ENCODE results near the gene MAGOHB.
"Not testable (repeated sequence)": the region's sequence is repeated elsewhere in the genome, so short reads cannot be mapped to it uniquely, and the experiment has no call there.

Gene MAGOHB

GRCh38 chr12:10623131-10623530, 9.7 kb upstream of the MAGOHB start:
- no peak for DNase-seq
- H3K9me3 Mint-ChIP-seq, result no peaks in the 10 kb centered on the region
- H3K27ac Mint-ChIP-seq, result no peak overlapping the region
- H3K4me1 Mint-ChIP-seq (ENCODE audit: low read depth), result no peaks in the 10 kb centered on the region
- H3K36me3 Mint-ChIP-seq (ENCODE audit: low read depth), result no peaks in the 10 kb centered on the region
- H3K27me3 Mint-ChIP-seq, result peaks cover 30% of the 10 kb centered on the region
- H3K4me3 Mint-ChIP-seq, result no peak overlapping the region

GRCh38 chr12:10621278-10621677, 7.9 kb upstream of the MAGOHB start:
- DNase-seq, result no peak
- Mint-ChIP-seq H3K27ac (no peak overlapping the region), H3K4me1 (ENCODE audit: low read depth) (no peaks in the 10 kb centered on the region), H3K36me3 (ENCODE audit: low read depth) (no peaks in the 10 kb centered on the region), H3K27me3 (peaks cover 34% of the 10 kb centered on the region), H3K9me3 (no peaks in the 10 kb centered on the region), H3K4me3 (no peak overlapping the region)

- peaks cover 2% of the 10 kb centered on the region for H3K4me1 Mint-ChIP-seq (ENCODE audit: low read depth)
- no peaks in the 10 kb centered on the region for H3K9me3 Mint-ChIP-seq
- no peak for DNase-seq
- no peak overlapping the region for H3K27ac Mint-ChIP-seq
- H3K36me3 Mint-ChIP-seq (ENCODE audit: low read depth), result no peaks in the 10 kb centered on the region
- H3K27me3 Mint-ChIP-seq, result peaks cover 34% of the 10 kb centered on the region
- H3K4me3 Mint-ChIP-seq, result no peak overlapping the region
These were observed 6.8 kb upstream of the MAGOHB start for GRCh38 chr12:10620078-10620779.

- H3K9me3 Mint-ChIP-seq, result no peaks in the 10 kb centered on the region
- peaks cover 32% of the 10 kb centered on the region for H3K27me3 Mint-ChIP-seq
- H3K4me3 Mint-ChIP-seq, result no peak overlapping the region
- no peak overlapping the region for H3K27ac Mint-ChIP-seq
- DNase-seq, result no peak
- peaks cover 4% of the 10 kb centered on the region for H3K36me3 Mint-ChIP-seq (ENCODE audit: low read depth)
- H3K4me1 Mint-ChIP-seq (ENCODE audit: low read depth), result peaks cover 13% of the 10 kb centered on the region
These were observed 5.1 kb upstream of the MAGOHB start for GRCh38 chr12:10618338-10618987.

GRCh38 chr12:10617863-10618262, 4.5 kb upstream of the MAGOHB start:
- no peak for DNase-seq
- Mint-ChIP-seq H3K9me3 (no peaks in the 10 kb centered on the region), H3K4me1 (ENCODE audit: low read depth) (peaks cover 15% of the 10 kb centered on the region), H3K36me3 (ENCODE audit: low read depth) (peaks cover 10% of the 10 kb centered on the region), H3K27me3 (peaks cover 32% of the 10 kb centered on the region), H3K4me3 (no peak overlapping the region), H3K27ac (no peak overlapping the region)

GRCh38 chr12:10615532-10615931, 2.1 kb upstream of the MAGOHB start:
- Mint-ChIP-seq H3K27me3 (peaks cover 23% of the 10 kb centered on the region), H3K9me3 (no peaks in the 10 kb centered on the region), H3K4me1 (ENCODE audit: low read depth) (peaks cover 34% of the 10 kb centered on the region), H3K4me3 (no peak overlapping the region), H3K36me3 (ENCODE audit: low read depth) (peaks cover 33% of the 10 kb centered on the region), H3K27ac (no peak overlapping the region)
- DNase-seq, result no peak

GRCh38 chr12:10614056-10614370, 604 bp upstream of the MAGOHB start:
- Mint-ChIP-seq H3K9me3 (no peaks in the 10 kb centered on the region), H3K27ac (peak overlapping the region; percentile 100), H3K4me3 (peak overlapping the region; percentile 99), H3K27me3 (peaks cover 11% of the 10 kb centered on the region), H3K36me3 (ENCODE audit: low read depth) (peaks cover 48% of the 10 kb centered on the region), H3K4me1 (ENCODE audit: low read depth) (peaks cover 43% of the 10 kb centered on the region)
- no peak for DNase-seq

- Mint-ChIP-seq H3K4me1 (ENCODE audit: low read depth) (peaks cover 49% of the 10 kb centered on the region), H3K4me3 (peak overlapping the region; percentile 99)
These were observed 443 bp downstream of the MAGOHB start for GRCh38 chr12:10612984-10613348.

GRCh38 chr12:10612110-10612509, 1.3 kb downstream of the MAGOHB start:
- H3K27me3 Mint-ChIP-seq, result no peaks in the 10 kb centered on the region
- H3K9me3 Mint-ChIP-seq, result no peaks in the 10 kb centered on the region
- peak overlapping the region; percentile 99 for H3K4me3 Mint-ChIP-seq
- DNase-seq, result no peak
- peak overlapping the region; percentile 100 for H3K27ac Mint-ChIP-seq
- peaks cover 50% of the 10 kb centered on the region for H3K4me1 Mint-ChIP-seq (ENCODE audit: low read depth)
- peaks cover 67% of the 10 kb centered on the region for H3K36me3 Mint-ChIP-seq (ENCODE audit: low read depth)

More at GRCh38 chr12:10612984-10613348, 443 bp downstream of the MAGOHB start:
- H3K27ac Mint-ChIP-seq, result peak overlapping the region; percentile 100
- peaks cover 59% of the 10 kb centered on the region for H3K36me3 Mint-ChIP-seq (ENCODE audit: low read depth)
- no peak for DNase-seq
- no peaks in the 10 kb centered on the region for H3K9me3 Mint-ChIP-seq
- H3K27me3 Mint-ChIP-seq, result peaks cover 3% of the 10 kb centered on the region

- DNase-seq, H3K27me3 Mint-ChIP-seq, H3K27ac Mint-ChIP-seq, H3K9me3 Mint-ChIP-seq: not testable (repeated sequence)
- Mint-ChIP-seq H3K36me3 (ENCODE audit: low read depth) (peaks cover 73% of the 10 kb centered on the region), H3K4me1 (ENCODE audit: low read depth) (peaks cover 52% of the 10 kb centered on the region), H3K4me3 (peak overlapping the region; percentile 99)
These were observed 2.2 kb downstream of the MAGOHB start for GRCh38 chr12:10611258-10611657.

- Mint-ChIP-seq H3K27me3 (no peaks in the 10 kb centered on the region), H3K27ac (no peak overlapping the region), H3K36me3 (ENCODE audit: low read depth) (peaks cover 84% of the 10 kb centered on the region), H3K9me3 (no peaks in the 10 kb centered on the region), H3K4me1 (ENCODE audit: low read depth) (peaks cover 50% of the 10 kb centered on the region), H3K4me3 (no peak overlapping the region)
- DNase-seq, result no peak
These were observed 3.2 kb downstream of the MAGOHB start for GRCh38 chr12:10610188-10610587.

- DNase-seq, result no peak
- Mint-ChIP-seq H3K9me3 (no peaks in the 10 kb centered on the region), H3K4me3 (no peak overlapping the region), H3K27ac (no peak overlapping the region), H3K27me3 (no peaks in the 10 kb centered on the region), H3K4me1 (ENCODE audit: low read depth) (peaks cover 41% of the 10 kb centered on the region), H3K36me3 (ENCODE audit: low read depth) (peaks cover 93% of the 10 kb centered on the region)
These were observed 5.4 kb downstream of the MAGOHB start for GRCh38 chr12:10607885-10608458.

GRCh38 chr12:10601860-10602259, 11.5 kb downstream of the MAGOHB start:
- Mint-ChIP-seq H3K27ac (peak overlapping the region; percentile 38), H3K4me3 (no peak overlapping the region), H3K36me3 (ENCODE audit: low read depth) (peaks cover 77% of the 10 kb centered on the region), H3K27me3 (no peaks in the 10 kb centered on the region), H3K4me1 (ENCODE audit: low read depth) (peaks cover 9% of the 10 kb centered on the region), H3K9me3 (no peaks in the 10 kb centered on the region)
- no peak for DNase-seq

GRCh38 chr12:10600988-10601387, 12.4 kb downstream of the MAGOHB start:
- no peak for DNase-seq
- peaks cover 79% of the 10 kb centered on the region for H3K36me3 Mint-ChIP-seq (ENCODE audit: low read depth)
- H3K9me3 Mint-ChIP-seq, result no peaks in the 10 kb centered on the region
- H3K27me3 Mint-ChIP-seq, result no peaks in the 10 kb centered on the region
- H3K4me1 Mint-ChIP-seq (ENCODE audit: low read depth), result peaks cover 9% of the 10 kb centered on the region
- H3K4me3 Mint-ChIP-seq, result no peak overlapping the region
- no peak overlapping the region for H3K27ac Mint-ChIP-seq

GRCh38 chr12:10595881-10596280, 17.5 kb downstream of the MAGOHB start:
- no peak overlapping the region for H3K27ac Mint-ChIP-seq
- H3K36me3 Mint-ChIP-seq (ENCODE audit: low read depth), result peaks cover 71% of the 10 kb centered on the region

More at GRCh38 chr12:10595881-10596280, 17.5 kb downstream of the MAGOHB start:
- no peaks in the 10 kb centered on the region for H3K27me3 Mint-ChIP-seq
- no peak for DNase-seq
- no peaks in the 10 kb centered on the region for H3K4me1 Mint-ChIP-seq (ENCODE audit: low read depth)
- no peaks in the 10 kb centered on the region for H3K9me3 Mint-ChIP-seq
- no peak overlapping the region for H3K4me3 Mint-ChIP-seq

Data from activated T-cell treated with anti-CD3 and anti-CD28 coated beads, Interleukin-2, amount 50 U/mL, for 24 hours (primary cell).